GM12864 (cell line): ENCODE results near the gene IMMP2L.

Experiments used
- DNase-seq: peaks from one replicate; pipeline ENCODE4 v3.0.0-alpha.2; 2011; ENCODE audit warnings: low read depth
- H3K4me3 ChIP-seq: 2 replicates; pipeline ENCODE4 v1.5.1; 2011; ENCODE audit warnings: mild to moderate bottlenecking, low read depth, low read length, control low read depth
- TF ChIP-seq, protein P1 (sequence below): IDR thresholded peaks from 2 replicates; pipeline ENCODE4 v1.5.1; 2011; ENCODE audit warnings: low read depth, mild to moderate bottlenecking, moderate library complexity, low read length, control low read depth, inconsistent platforms; ENCODE audit errors: missing control alignments

IMMP2L gene

GRCh38 chr7:111184987-111185386, 377.3 kb downstream of the IMMP2L start:
- TF ChIP-seq, protein P1, sequence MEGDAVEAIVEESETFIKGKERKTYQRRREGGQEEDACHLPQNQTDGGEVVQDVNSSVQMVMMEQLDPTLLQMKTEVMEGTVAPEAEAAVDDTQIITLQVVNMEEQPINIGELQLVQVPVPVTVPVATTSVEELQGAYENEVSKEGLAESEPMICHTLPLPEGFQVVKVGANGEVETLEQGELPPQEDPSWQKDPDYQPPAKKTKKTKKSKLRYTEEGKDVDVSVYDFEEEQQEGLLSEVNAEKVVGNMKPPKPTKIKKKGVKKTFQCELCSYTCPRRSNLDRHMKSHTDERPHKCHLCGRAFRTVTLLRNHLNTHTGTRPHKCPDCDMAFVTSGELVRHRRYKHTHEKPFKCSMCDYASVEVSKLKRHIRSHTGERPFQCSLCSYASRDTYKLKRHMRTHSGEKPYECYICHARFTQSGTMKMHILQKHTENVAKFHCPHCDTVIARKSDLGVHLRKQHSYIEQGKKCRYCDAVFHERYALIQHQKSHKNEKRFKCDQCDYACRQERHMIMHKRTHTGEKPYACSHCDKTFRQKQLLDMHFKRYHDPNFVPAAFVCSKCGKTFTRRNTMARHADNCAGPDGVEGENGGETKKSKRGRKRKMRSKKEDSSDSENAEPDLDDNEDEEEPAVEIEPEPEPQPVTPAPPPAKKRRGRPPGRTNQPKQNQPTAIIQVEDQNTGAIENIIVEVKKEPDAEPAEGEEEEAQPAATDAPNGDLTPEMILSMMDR = no peak
- DNase-seq = no peak
- no peak overlapping the region for H3K4me3 ChIP-seq

DNA sequence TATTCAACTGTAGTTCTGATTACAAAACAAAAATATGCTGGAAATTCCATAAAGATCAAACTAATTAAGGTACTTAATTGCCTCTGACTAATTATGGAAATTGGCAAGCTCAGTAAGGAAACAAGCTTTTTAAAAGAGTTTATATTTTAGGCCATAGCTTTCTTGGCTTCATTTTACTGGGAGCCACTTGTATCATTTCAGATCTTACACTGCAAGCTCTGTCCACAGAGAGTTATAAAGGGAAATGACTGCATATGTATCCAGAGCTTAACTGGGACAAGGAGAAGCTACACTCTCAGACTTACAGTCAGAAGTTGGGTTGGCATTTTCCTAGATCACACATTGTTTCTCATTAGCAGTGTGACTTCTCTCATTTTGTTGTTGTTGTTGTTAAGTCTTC, 379.0 kb downstream of the IMMP2L start:
- TF ChIP-seq, protein P1 = no peak
- H3K4me3 ChIP-seq = no peak overlapping the region
- no peak for DNase-seq

- H3K4me3 ChIP-seq = no peak overlapping the region
- DNase-seq = no peak
- TF ChIP-seq, protein P1 = no peak
These were observed 382.0 kb downstream of the IMMP2L start for GRCh38 chr7:111180338-111180737.

DNA sequence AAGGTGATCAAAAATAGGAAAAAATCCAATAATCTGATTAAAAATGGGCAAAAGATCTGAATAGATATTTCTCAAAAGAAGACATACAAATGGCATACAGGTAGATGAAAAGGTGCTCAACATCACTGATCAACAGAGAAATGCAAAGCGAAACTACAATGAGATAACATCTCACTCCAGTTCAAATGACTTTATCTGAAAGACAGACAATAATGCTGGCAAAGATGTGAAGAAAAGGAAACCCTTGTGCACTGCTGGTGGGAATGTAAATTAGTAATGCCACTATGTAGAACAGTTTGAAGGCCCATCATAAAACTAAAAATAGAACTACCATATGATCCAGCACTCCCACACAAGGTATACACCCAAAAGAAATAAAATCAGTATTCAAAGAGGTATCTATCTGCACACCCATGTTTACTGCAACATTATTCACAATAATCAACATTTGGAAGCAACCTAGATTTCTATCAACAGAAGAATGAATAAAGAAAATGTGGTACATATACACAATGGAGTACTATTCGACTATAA, 386.3 kb downstream of the IMMP2L start:
- no peak for DNase-seq
- H3K4me3 ChIP-seq = no peak overlapping the region
- TF ChIP-seq, protein P1 = no peak

GRCh38 chr7:111174510-111174909, 387.8 kb downstream of the IMMP2L start:
- TF ChIP-seq, protein P1 = no peak

GRCh38 chr7:111173990-111174389, 388.3 kb downstream of the IMMP2L start:
- TF ChIP-seq, protein P1 = no peak
- H3K4me3 ChIP-seq = no peak overlapping the region
- no peak for DNase-seq

More at GRCh38 chr7:111174510-111174909, 387.8 kb downstream of the IMMP2L start:
- no peak for DNase-seq
- no peak overlapping the region for H3K4me3 ChIP-seq

GRCh38 chr7:111173528-111173927, 388.8 kb downstream of the IMMP2L start:
- no peak overlapping the region for H3K4me3 ChIP-seq
- TF ChIP-seq, protein P1 = no peak
- no peak for DNase-seq
